PFSK-1 (cell line): ENCODE data around the gene PRIMA1.

Experiments used
- FOXP2 ChIP-seq: optimal IDR thresholded peaks from 2 replicates; pipeline ENCODE3; 2011; ENCODE audit warnings: borderline replicate concordance, control low read depth, inconsistent platforms; ENCODE audit not compliant: insufficient read depth; ENCODE audit errors: extremely low read length, extremely low read depth
- POLR2AphosphoS5 ChIP-seq: IDR thresholded peaks from 2 replicates; pipeline ENCODE4 v1.6.1; 2012; ENCODE audit warnings: low read depth, mild to moderate bottlenecking, control low read depth, low read length, moderate library complexity
- REST ChIP-seq, 2 experiments: IDR thresholded peaks; 2 replicates each; pipeline versions ENCODE4 v1.6.1 to v1.8.0; 2011 to 2012; ENCODE audit warnings: low read depth in 2 of 2, low read length in 2 of 2, control low read depth in 1 of 2, inconsistent platforms in 1 of 2, mild to moderate bottlenecking in 1 of 2, moderate library complexity in 1 of 2; ENCODE audit not compliant: insufficient read depth in 1 of 2
- SIN3A ChIP-seq: IDR thresholded peaks from 2 replicates; pipeline ENCODE4 v1.6.1; 2012; ENCODE audit warnings: mild to moderate bottlenecking, low read length, moderate library complexity, borderline replicate concordance; ENCODE audit not compliant: insufficient read depth
- TAF1 ChIP-seq: IDR thresholded peaks from 2 replicates; pipeline ENCODE4 v1.6.1; 2012; ENCODE audit warnings: low read length, control low read depth, borderline replicate concordance; ENCODE audit not compliant: insufficient read depth

Gene PRIMA1

GRCh38 chr14:93716002-93716745 is 72.1 kb downstream of the PRIMA1 start:
- TF ChIP-seq POLR2AphosphoS5 (no peak), FOXP2 (no peak), REST (IDR thresholded peaks at IDR 0.05; ENCODE audit: insufficient read depth in 1 of 2, low read depth in 2 of 2, low read length in 2 of 2) (no peak), TAF1 (no peak), SIN3A (no peak)

GRCh38 chr14:93715279-93715927 is 72.9 kb downstream of the PRIMA1 start:
- no peak for TF ChIP-seq TAF1
- no peak for TF ChIP-seq REST (IDR thresholded peaks at IDR 0.05; ENCODE audit: insufficient read depth in 1 of 2, low read depth in 2 of 2, low read length in 2 of 2)
- TF ChIP-seq SIN3A: no peak
- no peak for TF ChIP-seq FOXP2
- no peak for TF ChIP-seq POLR2AphosphoS5

GRCh38 chr14:93714605-93715004 is 73.7 kb downstream of the PRIMA1 start:
- TF ChIP-seq SIN3A: no peak
- no peak for TF ChIP-seq REST (IDR thresholded peaks at IDR 0.05; ENCODE audit: insufficient read depth in 1 of 2, low read depth in 2 of 2, low read length in 2 of 2)
- TF ChIP-seq FOXP2: no peak
- TF ChIP-seq POLR2AphosphoS5: no peak
- no peak for TF ChIP-seq TAF1

GRCh38 chr14:93713726-93714405 is 74.4 kb downstream of the PRIMA1 start:
- TF ChIP-seq POLR2AphosphoS5: no peak
- no peak for TF ChIP-seq SIN3A
- no peak for TF ChIP-seq REST (IDR thresholded peaks at IDR 0.05; ENCODE audit: insufficient read depth in 1 of 2, low read depth in 2 of 2, low read length in 2 of 2)
- no peak for TF ChIP-seq FOXP2
- TF ChIP-seq TAF1: no peak
